HCT116 (cell line): ENCODE results near the gene KIAA0232. TPM values are rescaled to one million over a fixed set of nuclear protein-coding genes. Genes with fewer than 3 reads are reported as not detected.

Source experiments
- ATAC-seq: fragments of 200-7000 bp; cut with Tn5 transposase; 2 replicates; pipeline ENCODE4 v1.9.1; 2020; ENCODE audit warnings: mild to moderate bottlenecking, moderate library complexity
- BruUV-seq: library from RNA; stranded (reverse); fragments of 400-500 nt; replicated peaks from 2 replicates; lab custom pipeline; 2021; lab: Mats Ljungman, UMichigan
- CTCF ChIA-PET: fragments of 300-600 bp; sonication (Branson Sonifier 250); formaldehyde crosslinking; loops from one replicate; lab custom pipeline; 2021; ENCODE audit warnings: antibody characterized with exemption; lab: Charles Lee
- POLR2A ChIA-PET: fragments of 300-600, 350-600 bp; sonication (Branson Sonifier 250); formaldehyde crosslinking; loops from one replicate; lab custom pipeline; 2021; ENCODE audit warnings: antibody characterized with exemption; lab: Charles Lee
- RAD21 ChIA-PET, 2 experiments: fragments of 300-600 bp; sonication (Branson Sonifier 250); formaldehyde crosslinking; loops; one replicate each; lab custom pipeline; 2023; ENCODE audit warnings: low total read pairs in 2 of 2; ENCODE audit not compliant: uncharacterized antibody in 2 of 2, unreplicated experiment in 2 of 2, low non-redundant PET in 1 of 2; lab: Charles Lee
- DNase-seq: peaks from one replicate; pipeline ENCODE4 v3.0.0-alpha.2; 2010; ENCODE audit warnings: low read depth, low spot score
- H2AFZ ChIP-seq: fragments of 200-600 bp; shearing (Covaris generic), sonication (generic); 2 replicates; pipeline ENCODE4 v1.6.1; 2017; ENCODE audit warnings: low read depth, mixed run types, mixed read lengths, antibody characterized with exemption, low read length; ENCODE audit not compliant: poor library complexity, severe bottlenecking
- H3K27ac ChIP-seq: 2 replicates; pipeline ENCODE4 v1.5.1; 2012; ENCODE audit warnings: low read depth, low read length
- H3K27me3 ChIP-seq: fragments of 200-600 bp; sonication (generic); 2 replicates; pipeline ENCODE4 v1.6.1; 2016; ENCODE audit warnings: mixed run types, low read length, mixed read lengths; ENCODE audit not compliant: insufficient read depth
- H3K36me3 ChIP-seq, 2 experiments: fragments of 200-500 bp in 1 of 2; fragments of 200-600 bp in 1 of 2; sonication (Bioruptor generic) in 1 of 2; sonication (generic) in 1 of 2; 2 replicates each; pipeline versions ENCODE4 v1.5.1 to v1.6.1; 2014 to 2016; ENCODE audit warnings: low read length in 2 of 2, inconsistent platforms in 1 of 2, mixed read lengths in 1 of 2, mixed run types in 1 of 2; ENCODE audit not compliant: insufficient read depth in 2 of 2, control insufficient read depth in 1 of 2
- H3K4me1 ChIP-seq, 2 experiments: fragments of 200-600 bp in 1 of 2; sonication (generic) in 1 of 2; 2 replicates each; pipeline versions ENCODE4 v1.5.1 to v1.6.1; 2012 to 2017; ENCODE audit warnings: low read length in 2 of 2, inconsistent platforms in 1 of 2, mild to moderate bottlenecking in 1 of 2, mixed read lengths in 1 of 2, mixed run types in 1 of 2, moderate library complexity in 1 of 2; ENCODE audit not compliant: insufficient read depth in 2 of 2, control insufficient read depth in 1 of 2
- H3K4me2 ChIP-seq: fragments of 200-600 bp; sonication (generic); 2 replicates; pipeline ENCODE4 v1.6.1; 2017; ENCODE audit warnings: mixed run types, low read length, mixed read lengths
- H3K4me3 ChIP-seq, 2 experiments: fragments of 200-600 bp in 1 of 2; sonication (generic) in 1 of 2; replicated peaks in 1 of 2; 2 replicates each; pipeline ENCODE4 v1.5.1; 2011 to 2016; ENCODE audit warnings: low read length in 2 of 2, control low read depth in 1 of 2, low read depth in 1 of 2, mild to moderate bottlenecking in 1 of 2, mixed read lengths in 1 of 2, mixed run types in 1 of 2
- H3K79me2 ChIP-seq: fragments of 200-600 bp; sonication (generic); 2 replicates; pipeline ENCODE4 v1.6.1; 2017; ENCODE audit warnings: mild to moderate bottlenecking, mixed run types, low read length, moderate library complexity, mixed read lengths; ENCODE audit not compliant: insufficient read depth
- H3K9ac ChIP-seq: fragments of 200-600 bp; sonication (generic); 2 replicates; pipeline ENCODE4 v1.6.1; 2016; ENCODE audit warnings: low read length, mixed read lengths
- H3K9me2 ChIP-seq: fragments of 200-600 bp; sonication (generic), shearing (Covaris generic); 2 replicates; pipeline ENCODE4 v1.6.1; 2017; ENCODE audit warnings: mixed run types, mild to moderate bottlenecking, moderate library complexity; ENCODE audit not compliant: insufficient read depth
- H3K9me3 ChIP-seq, 2 experiments: fragments of 200-500 bp in 1 of 2; fragments of 200-600 bp in 1 of 2; sonication (Bioruptor generic) in 1 of 2; sonication (generic) in 1 of 2; 2 replicates each; pipeline ENCODE4 v1.6.1; 2014 to 2017; ENCODE audit warnings: low read length in 2 of 2, mixed read lengths in 2 of 2, inconsistent platforms in 1 of 2, low read depth in 1 of 2, mild to moderate bottlenecking in 1 of 2, mixed run types in 1 of 2, moderate library complexity in 1 of 2; ENCODE audit not compliant: control insufficient read depth in 1 of 2, insufficient read depth in 1 of 2
- H4K20me1 ChIP-seq: fragments of 200-600 bp; sonication (generic), shearing (Covaris generic); 2 replicates; pipeline ENCODE4 v1.6.1; 2017; ENCODE audit warnings: mixed run types, mild to moderate bottlenecking, moderate library complexity; ENCODE audit not compliant: insufficient read depth
- ATF3 ChIP-seq: IDR thresholded peaks from 2 replicates; pipeline ENCODE4 v1.6.1; 2012
- CBX3 ChIP-seq: IDR thresholded peaks from 2 replicates; pipeline ENCODE4 v1.6.1; 2012; ENCODE audit warnings: low read depth
- CEBPB ChIP-seq: IDR thresholded peaks from 2 replicates; pipeline ENCODE4 v1.6.1; 2012; ENCODE audit warnings: low read depth
- EZH2phosphoT487 ChIP-seq: fragments of 200-600 bp; IDR thresholded peaks from 2 replicates; pipeline ENCODE4 v1.6.1; 2018; ENCODE audit warnings: antibody characterized with exemption, borderline replicate concordance
- FOSL1 ChIP-seq: IDR thresholded peaks from 2 replicates; pipeline ENCODE4 v1.6.1; 2012; ENCODE audit warnings: low read depth
- JUND ChIP-seq: IDR thresholded peaks from 2 replicates; pipeline ENCODE4 v1.6.1; 2012
- RAD21 ChIP-seq: IDR thresholded peaks from 2 replicates; pipeline ENCODE4 v1.6.1; 2012; ENCODE audit warnings: low read depth, mild to moderate bottlenecking
- SIN3A ChIP-seq: IDR thresholded peaks from 2 replicates; pipeline ENCODE4 v1.6.1; 2012; ENCODE audit warnings: low read depth
- SRF ChIP-seq: IDR thresholded peaks from 2 replicates; pipeline ENCODE4 v1.6.1; 2012; ENCODE audit warnings: low read depth
- ZBTB33 ChIP-seq: IDR thresholded peaks from 2 replicates; pipeline ENCODE4 v1.6.1; 2011; ENCODE audit warnings: mild to moderate bottlenecking, low read length, moderate library complexity; ENCODE audit not compliant: insufficient replicate concordance; ENCODE audit errors: extremely low read depth
- ZFX ChIP-seq: fragments of 450-650 bp; IDR thresholded peaks from 2 replicates; pipeline ENCODE4 v1.6.1; 2017
- intact Hi-C: fragments of 100-400 bp; cut with micrococcal nuclease; formaldehyde crosslinking; loops from 2 replicates; pipeline ENCODE4 v1.10.0; 2022
- total RNA-seq: library from RNA; stranded (reverse); gene quantifications from one replicate; pipeline ENCODE4 v1.2.1, GENCODE V29; 2021; ENCODE audit not compliant: unreplicated experiment
- TF ChIP-seq, protein P1 (sequence below), 3 experiments: fragments of 200-600 bp in 1 of 3; sonication (generic) in 1 of 3; IDR thresholded peaks in 2 of 3; conservative IDR thresholded peaks in 1 of 3; 2 replicates each; pipeline ENCODE4 v1.5.1; 2012 to 2017; ENCODE audit warnings: low read depth in 2 of 3, low read length in 2 of 3, antibody characterized with exemption in 1 of 3, borderline replicate concordance in 1 of 3, control low read depth in 1 of 3, mild to moderate bottlenecking in 1 of 3, mixed read lengths in 1 of 3, mixed run types in 1 of 3, moderate library complexity in 1 of 3; ENCODE audit not compliant: insufficient read depth in 1 of 3

Gene KIAA0232
- total RNA-seq, 1 experiment from 2014 or later: 18.1 TPM

DNA sequence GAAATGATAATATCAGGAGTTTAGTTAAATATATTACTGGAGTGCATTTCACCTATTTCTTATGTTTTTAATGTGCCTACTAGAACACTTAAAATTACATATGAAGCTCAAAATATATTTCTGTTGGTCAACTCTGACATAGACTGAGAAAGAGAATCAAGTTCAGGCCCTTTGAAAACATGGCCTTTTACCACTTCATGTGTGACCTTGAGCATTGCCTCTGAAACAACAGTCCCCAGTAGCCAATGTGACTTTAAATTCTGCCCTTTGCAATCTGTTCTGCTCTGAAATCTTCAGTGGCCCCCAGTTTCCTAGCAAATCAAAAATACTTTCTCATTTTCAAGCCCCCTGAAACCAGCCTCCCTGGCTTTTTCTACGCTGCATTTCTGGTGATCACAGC, 77.0 kb downstream of the KIAA0232 start:
- no peak overlapping the region for H2AFZ ChIP-seq
- no peaks in the 10 kb centered on the region for H3K27me3 ChIP-seq
- no peak for ATAC-seq
- BruUV-seq: no TSS peak
- RAD21 ChIA-PET: no interaction called here
- no peaks in the 10 kb centered on the region for H3K79me2 ChIP-seq
- H3K4me1 ChIP-seq: peaks cover 3 to 11% of the 10 kb centered on the region in 2 experiments; a peak in 2 of 4 replicates
- H3K9ac ChIP-seq: no peak overlapping the region
- DNase-seq: no peak
- intact Hi-C loops: no loop called here
- no peaks in the 10 kb centered on the region for H3K9me3 ChIP-seq
- no peak for TF ChIP-seq JUND
- TF ChIP-seq SIN3A: no peak
- no peak for TF ChIP-seq ATF3
- TF ChIP-seq CBX3: no peak
- no peak for TF ChIP-seq EZH2phosphoT487
- TF ChIP-seq CEBPB: no peak
- no peak for TF ChIP-seq FOSL1
- TF ChIP-seq, protein P1, sequence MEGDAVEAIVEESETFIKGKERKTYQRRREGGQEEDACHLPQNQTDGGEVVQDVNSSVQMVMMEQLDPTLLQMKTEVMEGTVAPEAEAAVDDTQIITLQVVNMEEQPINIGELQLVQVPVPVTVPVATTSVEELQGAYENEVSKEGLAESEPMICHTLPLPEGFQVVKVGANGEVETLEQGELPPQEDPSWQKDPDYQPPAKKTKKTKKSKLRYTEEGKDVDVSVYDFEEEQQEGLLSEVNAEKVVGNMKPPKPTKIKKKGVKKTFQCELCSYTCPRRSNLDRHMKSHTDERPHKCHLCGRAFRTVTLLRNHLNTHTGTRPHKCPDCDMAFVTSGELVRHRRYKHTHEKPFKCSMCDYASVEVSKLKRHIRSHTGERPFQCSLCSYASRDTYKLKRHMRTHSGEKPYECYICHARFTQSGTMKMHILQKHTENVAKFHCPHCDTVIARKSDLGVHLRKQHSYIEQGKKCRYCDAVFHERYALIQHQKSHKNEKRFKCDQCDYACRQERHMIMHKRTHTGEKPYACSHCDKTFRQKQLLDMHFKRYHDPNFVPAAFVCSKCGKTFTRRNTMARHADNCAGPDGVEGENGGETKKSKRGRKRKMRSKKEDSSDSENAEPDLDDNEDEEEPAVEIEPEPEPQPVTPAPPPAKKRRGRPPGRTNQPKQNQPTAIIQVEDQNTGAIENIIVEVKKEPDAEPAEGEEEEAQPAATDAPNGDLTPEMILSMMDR (IDR thresholded peaks at IDR 0.05 in 2 of 3, conservative IDR thresholded peaks at IDR 0.05 in 1 of 3; ENCODE audit: borderline replicate concordance in 1 of 3, insufficient read depth in 1 of 3, low read depth in 2 of 3, low read length in 2 of 3): no peak
- no peak for TF ChIP-seq RAD21
- TF ChIP-seq ZBTB33: no peak
- no peak for TF ChIP-seq SRF
- TF ChIP-seq ZFX: no peak
- H3K36me3 ChIP-seq: peaks cover 13 to 19% of the 10 kb centered on the region in 2 experiments; a peak in 2 of 4 replicates
- H3K9me2 ChIP-seq: no peaks in the 10 kb centered on the region
- no peak overlapping the region for H3K4me3 ChIP-seq
- POLR2A ChIA-PET: no interaction called here
- no peak overlapping the region for H3K4me2 ChIP-seq
- CTCF ChIA-PET: no interaction called here
- H4K20me1 ChIP-seq: 0 out of 2 replicates have a peak, but pooled peaks cover 2% of the 10 kb centered on the region
- H3K27ac ChIP-seq: no peak overlapping the region
